Mesenchymal stem cell (in vitro differentiated cells and primary cell): ENCODE results near the gene NDE1.

Source experiments
- DNase-seq: peaks from one replicate; pipeline ENCODE4 v3.0.0-alpha.2; 2013
- H2AFZ ChIP-seq: one replicate; pipeline ENCODE4 v1.6.1; 2013; ENCODE audit warnings: low read depth, mild to moderate bottlenecking, control low read depth, inconsistent platforms, low read length, moderate library complexity
- H2AK5ac ChIP-seq: 2 replicates; pipeline ENCODE4 v1.6.1; 2013; ENCODE audit warnings: low read length, moderate library complexity, mild to moderate bottlenecking, inconsistent platforms; ENCODE audit not compliant: severe bottlenecking
- H2BK120ac ChIP-seq: one replicate; pipeline ENCODE4 v1.6.1; 2013; ENCODE audit warnings: low read depth, mild to moderate bottlenecking, inconsistent platforms, low read length, moderate library complexity
- H2BK12ac ChIP-seq, 2 experiments: one replicate each; pipeline ENCODE4 v1.6.1; 2013; ENCODE audit warnings: inconsistent platforms in 2 of 2, low read length in 2 of 2, mild to moderate bottlenecking in 2 of 2, moderate library complexity in 2 of 2, control low read depth in 1 of 2
- H2BK15ac ChIP-seq: one replicate; pipeline ENCODE4 v1.6.1; 2013; ENCODE audit warnings: mild to moderate bottlenecking, low read depth, inconsistent platforms; ENCODE audit not compliant: poor library complexity, severe bottlenecking
- H2BK5ac ChIP-seq: 2 replicates; pipeline ENCODE4 v1.6.1; 2013; ENCODE audit warnings: low read depth, mild to moderate bottlenecking, low read length, control low read depth, inconsistent platforms; ENCODE audit not compliant: poor library complexity, severe bottlenecking
- H3K14ac ChIP-seq, 2 experiments: one replicate each; pipeline ENCODE4 v1.6.1; 2013; ENCODE audit warnings: inconsistent platforms in 2 of 2, low read length in 2 of 2, control low read depth in 1 of 2, mild to moderate bottlenecking in 1 of 2, moderate library complexity in 1 of 2
- H3K18ac ChIP-seq, 2 experiments: one replicate each; pipeline ENCODE4 v1.6.1; 2013; ENCODE audit warnings: inconsistent platforms in 2 of 2, low read length in 2 of 2, control low read depth in 1 of 2, low read depth in 1 of 2, mild to moderate bottlenecking in 1 of 2
- H3K23ac ChIP-seq, 2 experiments: one replicate each; pipeline ENCODE4 v1.6.1; 2013; ENCODE audit warnings: inconsistent platforms in 2 of 2, low read length in 2 of 2, mild to moderate bottlenecking in 2 of 2, moderate library complexity in 2 of 2, control low read depth in 1 of 2
- H3K27ac ChIP-seq: 2 replicates; pipeline ENCODE4 v1.5.1; 2013; ENCODE audit warnings: mild to moderate bottlenecking, moderate library complexity, low read length, control low read depth, inconsistent platforms; ENCODE audit not compliant: poor library complexity, severe bottlenecking
- H3K27me3 ChIP-seq, 2 experiments: 2 replicates each; pipeline versions ENCODE4 v1.6.1 to v1.7.0; 2013; ENCODE audit warnings: low read length in 2 of 2, mild to moderate bottlenecking in 2 of 2, moderate library complexity in 2 of 2, control low read depth in 1 of 2, inconsistent platforms in 1 of 2; ENCODE audit not compliant: control insufficient read depth in 1 of 2, insufficient read depth in 1 of 2
- H3K36me3 ChIP-seq, 2 experiments: 2 replicates each; pipeline versions ENCODE4 v1.6.1 to v1.7.0; 2013; ENCODE audit warnings: low read length in 2 of 2, control low read depth in 1 of 2, inconsistent platforms in 1 of 2, low read depth in 1 of 2, mild to moderate bottlenecking in 1 of 2; ENCODE audit not compliant: insufficient read depth in 2 of 2, control insufficient read depth in 1 of 2
- H3K4ac ChIP-seq, 2 experiments: one replicate each; pipeline ENCODE4 v1.6.1; 2013; ENCODE audit warnings: inconsistent platforms in 2 of 2, low read length in 2 of 2, mild to moderate bottlenecking in 2 of 2, moderate library complexity in 2 of 2, control low read depth in 1 of 2, low read depth in 1 of 2
- H3K4me1 ChIP-seq: 2 replicates; pipeline ENCODE4 v1.6.1; 2013; ENCODE audit warnings: low read depth, low read length, control low read depth; ENCODE audit not compliant: control insufficient read depth, insufficient read depth
- H3K4me2 ChIP-seq: 2 replicates; pipeline ENCODE4 v1.6.1; 2013; ENCODE audit warnings: low read length, mild to moderate bottlenecking, inconsistent platforms; ENCODE audit not compliant: poor library complexity, severe bottlenecking
- H3K4me3 ChIP-seq, 2 experiments: 2 replicates each; pipeline versions ENCODE4 v1.5.1 to v1.7.0; 2013; ENCODE audit warnings: low read length in 2 of 2, mild to moderate bottlenecking in 2 of 2, control low read depth in 1 of 2, low read depth in 1 of 2; ENCODE audit not compliant: insufficient read depth in 1 of 2
- H3K79me1 ChIP-seq: replicated peaks from 2 replicates; pipeline ENCODE4 v1.6.1; 2013; ENCODE audit warnings: mild to moderate bottlenecking, control low read depth, low read length, inconsistent platforms; ENCODE audit not compliant: poor library complexity, severe bottlenecking
- H3K9ac ChIP-seq: 2 replicates; pipeline ENCODE4 v1.7.0; 2013; ENCODE audit warnings: mild to moderate bottlenecking, low read length, moderate library complexity
- H3K9me3 ChIP-seq: 2 replicates; pipeline ENCODE4 v1.7.0; 2013; ENCODE audit warnings: mild to moderate bottlenecking, low read length; ENCODE audit not compliant: control insufficient read depth
- H4K8ac ChIP-seq: one replicate; pipeline ENCODE4 v1.6.1; 2013; ENCODE audit warnings: inconsistent platforms, mild to moderate bottlenecking, low read length, moderate library complexity
- H4K91ac ChIP-seq: one replicate; pipeline ENCODE4 v1.6.1; 2013; ENCODE audit warnings: mild to moderate bottlenecking, low read length, inconsistent platforms
- WGBS: methylation state at CpG from one replicate; pipeline ENCODE4 v1.1.7; 2013; ENCODE audit warnings: mixed read lengths; 5-methylcytosine and 5-hydroxymethylcytosine counted together

Gene NDE1

GRCh38 chr16:15707332-15707731 is 57.3 kb downstream of the NDE1 start:
- peaks cover 7 to 17% of the 10 kb centered on the region in 2 experiments for H3K36me3 ChIP-seq
- no peak overlapping the region for H4K8ac ChIP-seq
- H3K9ac ChIP-seq, result no peak overlapping the region
- peaks cover 4% of the 10 kb centered on the region for H3K4me1 ChIP-seq
- H3K18ac ChIP-seq, result no peak overlapping the region
- H3K4me2 ChIP-seq, result no peak overlapping the region
- no peak overlapping the region for H3K27ac ChIP-seq
- H3K79me1 ChIP-seq, result peaks cover 26% of the 10 kb centered on the region
- H2BK5ac ChIP-seq, result no peak overlapping the region
- no peak overlapping the region for H3K23ac ChIP-seq
- WGBS, result 97% methylated on average over 3 of the region's 3 CpGs
- H2AK5ac ChIP-seq, result no peak overlapping the region
- H3K4ac ChIP-seq, result no peak overlapping the region
- H3K4me3 ChIP-seq, result no peak overlapping the region
- no peak overlapping the region for H3K14ac ChIP-seq
- no peak overlapping the region for H4K91ac ChIP-seq
- no peaks in the 10 kb centered on the region for H3K9me3 ChIP-seq
- H2BK12ac ChIP-seq, result no peak overlapping the region
- H3K27me3 ChIP-seq, result no peaks in the 10 kb centered on the region
- H2AFZ ChIP-seq, result no peak overlapping the region
- no peak for DNase-seq
- H2BK15ac ChIP-seq, result no peak overlapping the region
- no peak overlapping the region for H2BK120ac ChIP-seq

GRCh38 chr16:15708096-15708495 is 58.1 kb downstream of the NDE1 start:
- no peaks in the 10 kb centered on the region for H3K9me3 ChIP-seq
- H3K27me3 ChIP-seq, result no peaks in the 10 kb centered on the region
- H3K79me1 ChIP-seq, result peaks cover 26% of the 10 kb centered on the region
- H3K4me2 ChIP-seq, result no peak overlapping the region
- no peak overlapping the region for H3K27ac ChIP-seq
- no peak overlapping the region for H4K8ac ChIP-seq
- H3K23ac ChIP-seq, result no peak overlapping the region
- H3K14ac ChIP-seq, result no peak overlapping the region
- peaks cover 1% of the 10 kb centered on the region for H3K4me1 ChIP-seq
- H2BK120ac ChIP-seq, result no peak overlapping the region
- H2BK15ac ChIP-seq, result no peak overlapping the region
- no peak overlapping the region for H2AFZ ChIP-seq
- peaks cover 5 to 17% of the 10 kb centered on the region in 2 experiments for H3K36me3 ChIP-seq
- H3K4ac ChIP-seq, result no peak overlapping the region
- DNase-seq, result peak; percentile 82
- no peak overlapping the region for H2AK5ac ChIP-seq
- no peak overlapping the region for H2BK5ac ChIP-seq
- H3K4me3 ChIP-seq, result no peak overlapping the region
- H3K9ac ChIP-seq, result no peak overlapping the region
- H2BK12ac ChIP-seq, result no peak overlapping the region
- H3K18ac ChIP-seq, result no peak overlapping the region
- H4K91ac ChIP-seq, result no peak overlapping the region
- 71% methylated on average over 12 of the region's 12 CpGs for WGBS

- H3K4me3 ChIP-seq, result no peak overlapping the region
- no peaks in the 10 kb centered on the region for H3K27me3 ChIP-seq
- no peak overlapping the region for H2AFZ ChIP-seq
- H2BK5ac ChIP-seq, result no peak overlapping the region
- H3K36me3 ChIP-seq, result peaks cover 3 to 19% of the 10 kb centered on the region in 2 experiments
- H3K9ac ChIP-seq, result no peak overlapping the region
- no peak overlapping the region for H3K23ac ChIP-seq
- no peak overlapping the region for H3K4me2 ChIP-seq
- no peaks in the 10 kb centered on the region for H3K9me3 ChIP-seq
- no peak overlapping the region for H3K27ac ChIP-seq
- no peak overlapping the region for H4K8ac ChIP-seq
- H2BK15ac ChIP-seq, result no peak overlapping the region
- no peak overlapping the region for H2AK5ac ChIP-seq
- H2BK12ac ChIP-seq, result no peak overlapping the region
- H3K4ac ChIP-seq, result no peak overlapping the region
- H4K91ac ChIP-seq, result no peak overlapping the region
- no peak overlapping the region for H3K18ac ChIP-seq
- no peaks in the 10 kb centered on the region for H3K4me1 ChIP-seq
- no peak for DNase-seq
- H3K79me1 ChIP-seq, result peaks cover 28% of the 10 kb centered on the region
- H2BK120ac ChIP-seq, result no peak overlapping the region
- 98% methylated on average over 7 of the region's 7 CpGs for WGBS
- H3K14ac ChIP-seq, result no peak overlapping the region
Measured at GRCh38 chr16:15708997-15709396, 59.0 kb downstream of the NDE1 start.

GRCh38 chr16:15714393-15715172 is 64.5 kb downstream of the NDE1 start:
- 93% methylated on average over 29 of the region's 29 CpGs for WGBS
- H4K8ac ChIP-seq, result no peak overlapping the region

More at GRCh38 chr16:15714393-15715172, 64.5 kb downstream of the NDE1 start:
- no peak overlapping the region for H2AFZ ChIP-seq
- no peak overlapping the region for H2BK12ac ChIP-seq
- H2BK5ac ChIP-seq, result no peak overlapping the region
- no peak overlapping the region for H3K18ac ChIP-seq
- H3K4ac ChIP-seq, result no peak overlapping the region
- H3K4me1 ChIP-seq, result no peaks in the 10 kb centered on the region
- H3K27ac ChIP-seq, result no peak overlapping the region
- H2AK5ac ChIP-seq, result no peak overlapping the region
- H3K23ac ChIP-seq, result no peak overlapping the region
- H3K27me3 ChIP-seq, result no peaks in the 10 kb centered on the region
- H3K4me3 ChIP-seq, result no peak overlapping the region
- no peak overlapping the region for H3K14ac ChIP-seq
- H4K91ac ChIP-seq, result no peak overlapping the region
- H3K9ac ChIP-seq, result no peak overlapping the region
- no peaks in the 10 kb centered on the region for H3K9me3 ChIP-seq
- H3K79me1 ChIP-seq, result peaks cover 17% of the 10 kb centered on the region
- no peak for DNase-seq
- H3K4me2 ChIP-seq, result no peak overlapping the region
- H2BK15ac ChIP-seq, result no peak overlapping the region
- no peak overlapping the region for H2BK120ac ChIP-seq
- H3K36me3 ChIP-seq, result peaks cover 8 to 25% of the 10 kb centered on the region in 2 experiments
